ENCODE measurements around the gene MDP1. TPM values are rescaled to one million over a fixed set of nuclear protein-coding genes. Genes with fewer than 3 reads are reported as not detected.

Gene MDP1
- total RNA-seq, 1 experiment from 2014 or later = 18.8 TPM

DNA sequence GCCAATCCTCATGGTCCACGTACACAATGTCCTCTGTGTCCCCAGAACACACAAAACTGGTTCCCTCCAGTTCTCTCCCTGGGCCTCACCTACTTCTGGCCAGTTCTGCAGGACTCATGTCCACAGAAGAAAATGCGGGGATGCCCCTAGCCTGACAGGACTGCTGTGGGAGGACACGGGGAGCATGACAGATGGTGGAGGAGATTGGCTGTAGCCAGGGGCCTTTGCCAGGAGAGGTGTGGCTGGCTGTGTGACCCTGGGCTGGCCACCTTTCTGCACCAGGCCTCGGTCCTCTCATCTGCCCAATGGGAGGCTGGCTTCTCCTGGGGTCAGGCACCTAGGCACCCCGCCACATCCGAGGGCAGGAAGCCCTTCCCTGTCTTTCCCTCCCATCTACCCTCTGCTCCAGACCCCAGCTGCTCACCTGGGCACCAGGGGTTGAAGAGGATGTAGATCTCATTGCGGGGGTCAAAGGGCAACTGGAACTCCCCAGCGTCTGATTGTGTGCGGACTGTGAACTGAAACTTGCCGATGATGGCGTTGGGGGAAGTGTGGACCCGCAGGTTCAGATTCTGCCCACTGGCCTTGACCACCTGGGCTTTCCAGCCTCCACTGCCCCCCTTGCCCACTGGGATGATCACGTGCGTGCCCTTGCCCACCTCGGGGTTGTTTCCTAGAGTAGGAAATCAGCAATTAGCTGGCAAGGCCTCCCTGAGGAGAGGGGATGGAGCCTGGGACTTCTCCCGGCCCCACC is 44.3 kb upstream of the MDP1 start:
- no peak overlapping the region for H4K8ac ChIP-seq (replicated peaks; ENCODE audit: insufficient read length, low read depth, low read length)
- Mint-ChIP-seq H3K4me1 (no peaks in the 10 kb centered on the region; a peak in 2 of 4 replicates), H3K9me3 (no peaks in the 10 kb centered on the region), H3K4me3 (no peak overlapping the region), H3K27me3 (ENCODE audit: low read depth) (no peaks in the 10 kb centered on the region; the same call in 1 of the 2 replicates), H3K27ac (peak overlapping the region in 1 of 3 experiments; percentile 85; a peak in 2 of 7 replicates), H3K36me3 (ENCODE audit: insufficient read depth in 1 of 3, low read depth in 3 of 3) (no peaks in the 10 kb centered on the region)
- H3K18ac ChIP-seq (ENCODE audit: insufficient read length, low read depth, low read length) = no peak overlapping the region
- no peak for DNase-seq
- no peaks in the 10 kb centered on the region for H3K9me3 ChIP-seq (ENCODE audit: control insufficient read depth, low read depth, low read length)
- no peak overlapping the region for H2BK15ac ChIP-seq (ENCODE audit: low read depth, low read length)
- H3K79me2 ChIP-seq (ENCODE audit: insufficient read depth, low read length) = no peaks in the 10 kb centered on the region
- H2AFZ ChIP-seq (ENCODE audit: low read length) = no peak overlapping the region
- no peak overlapping the region for H2BK5ac ChIP-seq (ENCODE audit: insufficient read length, low read length)
- no peak overlapping the region for H3K4me2 ChIP-seq (ENCODE audit: insufficient read depth, insufficient read length, low read length)
- no peak overlapping the region; the same call in 1 of the 2 replicates for H3K14ac ChIP-seq (ENCODE audit: insufficient read depth, low read length)
- H2BK12ac ChIP-seq (ENCODE audit: insufficient read length, low read depth, low read length) = no peak overlapping the region
- H2BK120ac ChIP-seq (ENCODE audit: low read depth, low read length, poor library complexity, severe bottlenecking) = no peak overlapping the region
- H3K4me1 ChIP-seq (ENCODE audit: insufficient read depth, low read length) = no peaks in the 10 kb centered on the region
- H3K56ac ChIP-seq (ENCODE audit: insufficient read length, low read depth, low read length) = no peak overlapping the region
- no peak overlapping the region for H4K5ac ChIP-seq (ENCODE audit: insufficient read length, low read depth, low read length)
- H3K4ac ChIP-seq (ENCODE audit: low read depth, low read length) = no peak overlapping the region
- no peak overlapping the region for H3K23ac ChIP-seq (ENCODE audit: insufficient read length, low read depth, low read length)
- H3K23me2 ChIP-seq (ENCODE audit: insufficient read length, low read depth, low read length, poor library complexity, severe bottlenecking) = no peaks in the 10 kb centered on the region
- no peaks in the 10 kb centered on the region for H3K79me1 ChIP-seq (ENCODE audit: insufficient read depth, low read depth, low read length, poor library complexity, severe bottlenecking)
- no peaks in the 10 kb centered on the region for H4K20me1 ChIP-seq (ENCODE audit: control insufficient read depth, insufficient read depth, insufficient read length)
- H3K9ac ChIP-seq (ENCODE audit: extremely low read depth, insufficient read length, low read length) = no peak overlapping the region
- no peak overlapping the region for H3K27ac ChIP-seq (ENCODE audit: insufficient read length, low read depth, low read length)
- WGBS (ENCODE audit: extremely low coverage, insufficient read length, low lambda C conversion rate) = no CpG with 5 or more reads among the region's 16 CpGs
- H4K91ac ChIP-seq (ENCODE audit: insufficient read length, low read depth, low read length) = no peak overlapping the region
- no peak overlapping the region for H2AK5ac ChIP-seq (ENCODE audit: insufficient read length, low read length)
- H2BK20ac ChIP-seq (ENCODE audit: low read depth, low read length, poor library complexity, severe bottlenecking) = no peak overlapping the region
- TF ChIP-seq, protein P1, sequence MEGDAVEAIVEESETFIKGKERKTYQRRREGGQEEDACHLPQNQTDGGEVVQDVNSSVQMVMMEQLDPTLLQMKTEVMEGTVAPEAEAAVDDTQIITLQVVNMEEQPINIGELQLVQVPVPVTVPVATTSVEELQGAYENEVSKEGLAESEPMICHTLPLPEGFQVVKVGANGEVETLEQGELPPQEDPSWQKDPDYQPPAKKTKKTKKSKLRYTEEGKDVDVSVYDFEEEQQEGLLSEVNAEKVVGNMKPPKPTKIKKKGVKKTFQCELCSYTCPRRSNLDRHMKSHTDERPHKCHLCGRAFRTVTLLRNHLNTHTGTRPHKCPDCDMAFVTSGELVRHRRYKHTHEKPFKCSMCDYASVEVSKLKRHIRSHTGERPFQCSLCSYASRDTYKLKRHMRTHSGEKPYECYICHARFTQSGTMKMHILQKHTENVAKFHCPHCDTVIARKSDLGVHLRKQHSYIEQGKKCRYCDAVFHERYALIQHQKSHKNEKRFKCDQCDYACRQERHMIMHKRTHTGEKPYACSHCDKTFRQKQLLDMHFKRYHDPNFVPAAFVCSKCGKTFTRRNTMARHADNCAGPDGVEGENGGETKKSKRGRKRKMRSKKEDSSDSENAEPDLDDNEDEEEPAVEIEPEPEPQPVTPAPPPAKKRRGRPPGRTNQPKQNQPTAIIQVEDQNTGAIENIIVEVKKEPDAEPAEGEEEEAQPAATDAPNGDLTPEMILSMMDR (conservative IDR thresholded peaks at IDR 0.05) = no peak
- no peak overlapping the region for H3T11ph ChIP-seq (ENCODE audit: low read length)
- H3K27me3 ChIP-seq (ENCODE audit: insufficient read depth, low read length) = no peaks in the 10 kb centered on the region
